HCT116 (cell line): ENCODE results near the gene MIEF1. TPM values are rescaled to one million over a fixed set of nuclear protein-coding genes. Genes with fewer than 3 reads are reported as not detected.
A peak's percentile ranks its signal among the peaks of the same experiment; 100 is the strongest.
"Not testable (repeated sequence)": the region's sequence is repeated elsewhere in the genome, so short reads cannot be mapped to it uniquely, and the experiment has no call there.

Experiments used
- ATAC-seq: fragments of 200-7000 bp; cut with Tn5 transposase; 2 replicates; pipeline ENCODE4 v1.9.1; 2020; ENCODE audit warnings: mild to moderate bottlenecking, moderate library complexity
- BruUV-seq: library from RNA; stranded (reverse); fragments of 400-500 nt; replicated peaks from 2 replicates; lab custom pipeline; 2021; lab: Mats Ljungman, UMichigan
- CTCF ChIA-PET: fragments of 300-600 bp; sonication (Branson Sonifier 250); formaldehyde crosslinking; loops from one replicate; lab custom pipeline; 2021; ENCODE audit warnings: antibody characterized with exemption; lab: Charles Lee
- POLR2A ChIA-PET: fragments of 300-600, 350-600 bp; sonication (Branson Sonifier 250); formaldehyde crosslinking; loops from one replicate; lab custom pipeline; 2021; ENCODE audit warnings: antibody characterized with exemption; lab: Charles Lee
- RAD21 ChIA-PET, 2 experiments: fragments of 300-600 bp; sonication (Branson Sonifier 250); formaldehyde crosslinking; loops; one replicate each; lab custom pipeline; 2023; ENCODE audit warnings: low total read pairs in 2 of 2; ENCODE audit not compliant: uncharacterized antibody in 2 of 2, unreplicated experiment in 2 of 2, low non-redundant PET in 1 of 2; lab: Charles Lee
- DNase-seq: peaks from one replicate; pipeline ENCODE4 v3.0.0-alpha.2; 2010; ENCODE audit warnings: low read depth, low spot score
- H2AFZ ChIP-seq: fragments of 200-600 bp; shearing (Covaris generic), sonication (generic); 2 replicates; pipeline ENCODE4 v1.6.1; 2017; ENCODE audit warnings: low read depth, mixed run types, mixed read lengths, antibody characterized with exemption, low read length; ENCODE audit not compliant: poor library complexity, severe bottlenecking
- H3K27ac ChIP-seq: 2 replicates; pipeline ENCODE4 v1.5.1; 2012; ENCODE audit warnings: low read depth, low read length
- H3K27me3 ChIP-seq: fragments of 200-600 bp; sonication (generic); 2 replicates; pipeline ENCODE4 v1.6.1; 2016; ENCODE audit warnings: mixed run types, low read length, mixed read lengths; ENCODE audit not compliant: insufficient read depth
- H3K36me3 ChIP-seq, 2 experiments: fragments of 200-500 bp in 1 of 2; fragments of 200-600 bp in 1 of 2; sonication (Bioruptor generic) in 1 of 2; sonication (generic) in 1 of 2; 2 replicates each; pipeline versions ENCODE4 v1.5.1 to v1.6.1; 2014 to 2016; ENCODE audit warnings: low read length in 2 of 2, inconsistent platforms in 1 of 2, mixed read lengths in 1 of 2, mixed run types in 1 of 2; ENCODE audit not compliant: insufficient read depth in 2 of 2, control insufficient read depth in 1 of 2
- H3K4me1 ChIP-seq, 2 experiments: fragments of 200-600 bp in 1 of 2; sonication (generic) in 1 of 2; 2 replicates each; pipeline versions ENCODE4 v1.5.1 to v1.6.1; 2012 to 2017; ENCODE audit warnings: low read length in 2 of 2, inconsistent platforms in 1 of 2, mild to moderate bottlenecking in 1 of 2, mixed read lengths in 1 of 2, mixed run types in 1 of 2, moderate library complexity in 1 of 2; ENCODE audit not compliant: insufficient read depth in 2 of 2, control insufficient read depth in 1 of 2
- H3K4me2 ChIP-seq: fragments of 200-600 bp; sonication (generic); 2 replicates; pipeline ENCODE4 v1.6.1; 2017; ENCODE audit warnings: mixed run types, low read length, mixed read lengths
- H3K4me3 ChIP-seq, 2 experiments: fragments of 200-600 bp in 1 of 2; sonication (generic) in 1 of 2; replicated peaks in 1 of 2; 2 replicates each; pipeline ENCODE4 v1.5.1; 2011 to 2016; ENCODE audit warnings: low read length in 2 of 2, control low read depth in 1 of 2, low read depth in 1 of 2, mild to moderate bottlenecking in 1 of 2, mixed read lengths in 1 of 2, mixed run types in 1 of 2
- H3K79me2 ChIP-seq: fragments of 200-600 bp; sonication (generic); 2 replicates; pipeline ENCODE4 v1.6.1; 2017; ENCODE audit warnings: mild to moderate bottlenecking, mixed run types, low read length, moderate library complexity, mixed read lengths; ENCODE audit not compliant: insufficient read depth
- H3K9ac ChIP-seq: fragments of 200-600 bp; sonication (generic); 2 replicates; pipeline ENCODE4 v1.6.1; 2016; ENCODE audit warnings: low read length, mixed read lengths
- H3K9me2 ChIP-seq: fragments of 200-600 bp; sonication (generic), shearing (Covaris generic); 2 replicates; pipeline ENCODE4 v1.6.1; 2017; ENCODE audit warnings: mixed run types, mild to moderate bottlenecking, moderate library complexity; ENCODE audit not compliant: insufficient read depth
- H3K9me3 ChIP-seq, 2 experiments: fragments of 200-500 bp in 1 of 2; fragments of 200-600 bp in 1 of 2; sonication (Bioruptor generic) in 1 of 2; sonication (generic) in 1 of 2; 2 replicates each; pipeline ENCODE4 v1.6.1; 2014 to 2017; ENCODE audit warnings: low read length in 2 of 2, mixed read lengths in 2 of 2, inconsistent platforms in 1 of 2, low read depth in 1 of 2, mild to moderate bottlenecking in 1 of 2, mixed run types in 1 of 2, moderate library complexity in 1 of 2; ENCODE audit not compliant: control insufficient read depth in 1 of 2, insufficient read depth in 1 of 2
- H4K20me1 ChIP-seq: fragments of 200-600 bp; sonication (generic), shearing (Covaris generic); 2 replicates; pipeline ENCODE4 v1.6.1; 2017; ENCODE audit warnings: mixed run types, mild to moderate bottlenecking, moderate library complexity; ENCODE audit not compliant: insufficient read depth
- ELF1 ChIP-seq: IDR thresholded peaks from 2 replicates; pipeline ENCODE4 v1.6.1; 2012; ENCODE audit warnings: low read depth, borderline replicate concordance
- EZH2 ChIP-seq: fragments of 200-600 bp; sonication (generic); IDR thresholded peaks from 2 replicates; pipeline ENCODE4 v1.6.1; 2017; ENCODE audit warnings: antibody characterized with exemption, mixed run types
- JUND ChIP-seq: IDR thresholded peaks from 2 replicates; pipeline ENCODE4 v1.6.1; 2012
- POLR2AphosphoS5 ChIP-seq: IDR thresholded peaks from 2 replicates; pipeline ENCODE4 v1.6.1; 2011; ENCODE audit warnings: mild to moderate bottlenecking, low read depth, low read length, moderate library complexity
- TCF7L2 ChIP-seq: IDR thresholded peaks from 2 replicates; pipeline ENCODE4 v1.7.0; 2011; ENCODE audit warnings: borderline replicate concordance, inconsistent platforms; ENCODE audit not compliant: insufficient read depth, insufficient read length; ENCODE audit errors: extremely low read depth
- intact Hi-C: fragments of 100-400 bp; cut with micrococcal nuclease; formaldehyde crosslinking; loops from 2 replicates; pipeline ENCODE4 v1.10.0; 2022
- total RNA-seq: library from RNA; stranded (reverse); gene quantifications from one replicate; pipeline ENCODE4 v1.2.1, GENCODE V29; 2021; ENCODE audit not compliant: unreplicated experiment
- TF ChIP-seq, protein P1 (sequence below): IDR thresholded peaks from 2 replicates; pipeline ENCODE4 v1.6.1; 2012

The MIEF1 gene
- total RNA-seq, 1 experiment from 2014 or later, result 42.8 TPM

DNA sequence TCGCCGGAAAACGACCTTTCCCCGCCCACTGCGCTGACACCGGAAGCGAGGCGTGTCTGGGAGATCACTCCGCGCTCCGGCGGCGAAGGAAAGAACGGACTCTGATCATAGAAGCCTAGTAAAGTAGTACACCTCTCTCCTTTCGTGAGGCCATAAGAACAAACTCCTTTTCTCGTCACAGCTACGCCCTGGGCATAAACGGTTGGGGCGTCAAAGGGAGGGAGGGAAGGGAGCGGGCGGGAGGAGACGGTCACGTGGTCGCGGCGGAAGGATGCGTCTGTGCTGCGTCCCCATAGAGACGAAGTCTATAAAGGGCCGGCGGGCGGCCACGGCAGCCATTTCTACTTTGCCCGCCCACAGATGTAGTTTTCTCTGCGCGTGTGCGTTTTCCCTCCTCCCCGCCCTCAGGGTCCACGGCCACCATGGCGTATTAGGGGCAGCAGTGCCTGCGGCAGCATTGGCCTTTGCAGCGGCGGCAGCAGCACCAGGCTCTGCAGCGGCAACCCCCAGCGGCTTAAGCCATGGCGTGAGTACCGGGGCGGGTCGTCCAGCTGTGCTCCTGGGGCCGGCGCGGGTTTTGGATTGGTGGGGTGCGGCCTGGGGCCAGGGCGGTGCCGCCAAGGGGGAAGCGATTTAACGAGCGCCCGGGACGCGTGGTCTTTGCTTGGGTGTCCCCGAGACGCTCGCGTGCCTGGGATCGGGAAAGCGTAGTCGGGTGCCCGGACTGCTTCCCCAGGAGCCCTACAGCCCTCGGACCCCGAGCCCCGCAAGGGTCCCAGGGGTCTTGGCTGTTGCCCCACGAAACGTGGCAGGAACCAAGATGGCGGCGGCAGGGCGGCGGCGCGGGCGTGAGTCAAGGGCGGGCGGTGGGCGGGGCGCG is 18.4 kb downstream of the MIEF1 start, which contains the start of gene ATF4 (continued):
- TF ChIP-seq, protein P1, sequence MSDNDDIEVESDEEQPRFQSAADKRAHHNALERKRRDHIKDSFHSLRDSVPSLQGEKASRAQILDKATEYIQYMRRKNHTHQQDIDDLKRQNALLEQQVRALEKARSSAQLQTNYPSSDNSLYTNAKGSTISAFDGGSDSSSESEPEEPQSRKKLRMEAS, result no peak
- TF ChIP-seq JUND, result no peak
- TF ChIP-seq ELF1, result no peak
- TF ChIP-seq TCF7L2, result peak; percentile 39
- TF ChIP-seq EZH2, result no peak
- TF ChIP-seq, all 23 proteins: peak for 5

GRCh38 chr22:39521106-39521885 is 19.2 kb downstream of the MIEF1 start:
- Histone ChIP-seq H3K4me1 (peaks cover 17 to 41% of the 10 kb centered on the region in 2 experiments), H3K9ac (peak overlapping the region; percentile 96), H3K36me3 (peaks cover 22 to 45% of the 10 kb centered on the region in 2 experiments; a peak in 3 of 4 replicates), H3K27ac (peak overlapping the region; percentile 99), H4K20me1 (peaks cover 16% of the 10 kb centered on the region; the same call in 1 of the 2 replicates), H3K79me2 (peaks cover 48% of the 10 kb centered on the region), H3K4me3 (peak overlapping the region; percentile 85 to 92), H3K4me2 (peak overlapping the region; percentile 75)
- TSS peak; percentile 72 for BruUV-seq
- H2AFZ ChIP-seq, H3K9me2 ChIP-seq, RAD21 ChIA-PET, H3K9me3 ChIP-seq, H3K27me3 ChIP-seq, CTCF ChIA-PET: not testable (repeated sequence)
- peak; percentile 37 for ATAC-seq
- peak; percentile 58 for TF ChIP-seq POLR2AphosphoS5
- TF ChIP-seq, all 23 proteins: peak for 1; not testable (repeated sequence) for 22
- intact Hi-C loops, result loop anchor here (2.0 to 5.0 kb wide), 2 partner anchors 18 to 204 kb away; partner anchors contain the start of genes MIEF1 and RPL3
- not testable (repeated sequence) for DNase-seq
- POLR2A ChIA-PET, result interaction anchor here (0.8 kb wide), 1 partner anchor 28 kb away, joined by 3 read pairs; no protein-coding TSS in a partner anchor

DNA sequence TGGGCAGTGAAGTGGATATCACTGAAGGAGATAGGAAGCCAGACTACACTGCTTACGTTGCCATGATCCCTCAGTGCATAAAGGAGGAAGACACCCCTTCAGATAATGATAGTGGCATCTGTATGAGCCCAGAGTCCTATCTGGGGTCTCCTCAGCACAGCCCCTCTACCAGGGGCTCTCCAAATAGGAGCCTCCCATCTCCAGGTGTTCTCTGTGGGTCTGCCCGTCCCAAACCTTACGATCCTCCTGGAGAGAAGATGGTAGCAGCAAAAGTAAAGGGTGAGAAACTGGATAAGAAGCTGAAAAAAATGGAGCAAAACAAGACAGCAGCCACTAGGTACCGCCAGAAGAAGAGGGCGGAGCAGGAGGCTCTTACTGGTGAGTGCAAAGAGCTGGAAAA is 20.0 kb downstream of the MIEF1 start:
- peak overlapping the region; percentile 96 for H3K9ac ChIP-seq
- H4K20me1 ChIP-seq, result peaks cover 16% of the 10 kb centered on the region; the same call in 1 of the 2 replicates
- H3K4me2 ChIP-seq, result peak overlapping the region; percentile 75
- H3K9me3 ChIP-seq, ATAC-seq, H3K27me3 ChIP-seq, RAD21 ChIA-PET, DNase-seq, H3K9me2 ChIP-seq, BruUV-seq, H2AFZ ChIP-seq: not testable (repeated sequence)
- ChIA-PET CTCF (interaction anchor here (3.0 to 3.9 kb wide), 2 partner anchors 20 to 26 kb away, joined by 9 to 11 read pairs; partner anchors contain the start of gene MIEF1), POLR2A (interaction anchor here (1.1 to 1.7 kb wide), 3 partner anchors 20 to 202 kb away, joined by 4 to 6 read pairs (median 5); partner anchors contain the start of genes MIEF1 and RPL3)
- H3K4me3 ChIP-seq, result peak overlapping the region; percentile 85 to 92; a peak in 3 of 4 replicates
- peaks cover 46% of the 10 kb centered on the region for H3K79me2 ChIP-seq
- H3K27ac ChIP-seq, result peak overlapping the region; percentile 99
- peaks cover 17 to 40% of the 10 kb centered on the region in 2 experiments; a peak in 3 of 4 replicates for H3K36me3 ChIP-seq
- H3K4me1 ChIP-seq, result peaks cover 17 to 41% of the 10 kb centered on the region in 2 experiments
- intact Hi-C loops, result loop anchor here (5.0 kb wide), 1 partner anchor 205 kb away; the partner anchor contains the start of gene RPL3
